Inflammatory macrophage treated with lipopolysaccharide for 1 hour (primary cell): ENCODE measurements around the gene GPX4.
A peak's percentile ranks its signal among the peaks of the same experiment; 100 is the strongest.
"Not testable (repeated sequence)": the region's sequence is repeated elsewhere in the genome, so short reads cannot be mapped to it uniquely, and the experiment has no call there.

Experiments used
- DNase-seq, 2 donors: peaks; one replicate each; pipeline ENCODE4 v3.0.0-alpha.2; 2020 to 2022

GPX4 gene

DNA sequence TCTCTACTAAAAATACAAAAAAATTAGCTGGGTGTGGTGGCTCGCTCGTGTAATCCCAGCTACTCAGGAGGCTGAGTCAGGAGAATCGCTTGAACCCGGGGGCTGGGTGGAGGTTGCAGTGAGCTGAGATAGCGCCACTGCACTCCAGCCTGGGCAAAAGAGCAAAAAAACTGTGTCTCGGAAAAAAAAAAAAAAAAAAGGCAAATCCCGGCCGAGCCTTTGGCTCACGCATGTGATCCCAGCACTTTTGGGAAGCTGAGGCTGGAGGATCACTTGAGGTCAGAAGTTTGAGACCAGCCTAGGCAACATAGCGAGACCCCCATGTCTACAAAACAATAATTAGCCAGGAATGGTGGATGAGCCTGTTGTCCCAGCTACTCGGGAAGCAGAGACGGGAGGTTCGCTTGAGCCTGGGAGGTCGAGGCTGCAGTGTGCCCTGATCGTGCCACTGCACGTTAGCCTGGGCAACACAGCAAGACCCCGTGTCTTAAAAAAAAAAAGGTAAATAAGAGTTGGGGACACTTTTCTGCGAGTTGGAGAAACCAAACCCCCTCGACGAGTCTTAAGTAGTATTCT lies 574 bp upstream of the GPX4 start:
- DNase-seq, result no peak

DNA sequence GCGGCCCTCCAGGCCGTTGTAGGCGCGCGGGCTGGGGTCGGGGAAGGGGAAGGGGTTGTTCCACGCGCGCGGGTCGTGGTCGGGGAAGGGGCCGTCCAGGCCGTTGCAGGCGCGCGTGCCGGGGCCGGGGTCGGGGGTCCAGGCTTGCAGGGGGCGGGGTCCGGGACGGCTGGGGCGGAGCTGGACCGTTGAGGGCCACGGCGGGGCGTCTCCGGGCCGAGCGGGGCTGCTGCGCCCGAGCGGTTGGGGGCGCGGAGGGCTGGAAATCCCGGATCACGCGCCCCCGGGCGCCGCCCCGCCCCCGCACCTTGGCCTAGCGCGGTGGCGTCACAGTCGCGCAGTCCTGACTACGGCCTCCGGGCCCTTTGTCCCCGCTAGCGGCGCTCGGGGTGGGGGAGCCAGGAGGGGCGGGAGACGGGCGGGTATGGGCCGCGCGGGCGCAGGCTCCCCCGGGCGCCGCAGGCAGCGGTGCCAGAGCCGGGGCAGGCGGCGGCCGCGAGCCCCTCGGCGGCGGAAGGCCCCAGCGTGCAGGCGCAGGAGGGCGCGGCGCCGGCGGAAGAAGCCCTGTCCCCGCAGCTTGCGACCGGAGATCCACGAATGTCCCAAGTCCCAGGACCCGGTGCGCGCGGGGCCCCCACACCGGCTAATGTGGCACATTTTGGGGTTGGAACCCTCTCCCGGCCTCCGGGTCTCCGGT lies 665 bp downstream of the GPX4 start:
- DNase-seq, result peak; percentile 89 to 90

DNA sequence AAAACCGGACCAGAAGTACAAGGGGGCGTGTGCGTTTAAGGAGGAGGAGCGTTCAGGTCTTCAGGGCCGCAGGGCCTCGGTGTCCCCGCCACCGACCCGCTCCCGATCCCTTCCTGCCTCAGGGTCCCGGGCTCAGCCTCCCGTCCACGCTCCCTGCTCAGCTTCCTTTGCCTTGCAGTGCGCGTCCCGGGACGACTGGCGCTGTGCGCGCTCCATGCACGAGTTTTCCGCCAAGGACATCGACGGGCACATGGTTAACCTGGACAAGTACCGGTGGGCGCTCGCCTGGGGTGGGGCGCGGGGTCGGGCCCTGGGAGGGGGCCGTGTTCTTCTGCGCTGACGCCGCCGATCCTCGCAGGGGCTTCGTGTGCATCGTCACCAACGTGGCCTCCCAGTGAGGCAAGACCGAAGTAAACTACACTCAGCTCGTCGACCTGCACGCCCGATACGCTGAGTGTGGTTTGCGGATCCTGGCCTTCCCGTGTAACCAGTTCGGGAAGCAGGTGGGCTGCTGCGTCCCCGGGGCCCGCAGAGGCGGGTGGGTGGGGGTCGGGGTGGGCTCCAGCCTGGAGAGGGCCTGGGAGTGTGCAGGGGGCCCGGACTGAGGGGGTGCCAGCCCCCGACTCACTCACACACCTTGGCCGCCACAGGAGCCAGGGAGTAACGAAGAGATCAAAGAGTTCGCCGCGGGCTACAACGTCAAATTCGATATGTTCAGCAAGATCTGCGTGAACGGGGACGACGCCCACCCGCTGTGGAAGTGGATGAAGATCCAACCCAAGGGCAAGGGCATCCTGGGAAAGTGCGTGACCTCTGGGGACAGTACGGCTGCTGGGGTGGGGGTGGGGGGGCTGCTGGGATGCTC lies 1.4 kb downstream of the GPX4 start:
- DNase-seq, result no peak

DNA sequence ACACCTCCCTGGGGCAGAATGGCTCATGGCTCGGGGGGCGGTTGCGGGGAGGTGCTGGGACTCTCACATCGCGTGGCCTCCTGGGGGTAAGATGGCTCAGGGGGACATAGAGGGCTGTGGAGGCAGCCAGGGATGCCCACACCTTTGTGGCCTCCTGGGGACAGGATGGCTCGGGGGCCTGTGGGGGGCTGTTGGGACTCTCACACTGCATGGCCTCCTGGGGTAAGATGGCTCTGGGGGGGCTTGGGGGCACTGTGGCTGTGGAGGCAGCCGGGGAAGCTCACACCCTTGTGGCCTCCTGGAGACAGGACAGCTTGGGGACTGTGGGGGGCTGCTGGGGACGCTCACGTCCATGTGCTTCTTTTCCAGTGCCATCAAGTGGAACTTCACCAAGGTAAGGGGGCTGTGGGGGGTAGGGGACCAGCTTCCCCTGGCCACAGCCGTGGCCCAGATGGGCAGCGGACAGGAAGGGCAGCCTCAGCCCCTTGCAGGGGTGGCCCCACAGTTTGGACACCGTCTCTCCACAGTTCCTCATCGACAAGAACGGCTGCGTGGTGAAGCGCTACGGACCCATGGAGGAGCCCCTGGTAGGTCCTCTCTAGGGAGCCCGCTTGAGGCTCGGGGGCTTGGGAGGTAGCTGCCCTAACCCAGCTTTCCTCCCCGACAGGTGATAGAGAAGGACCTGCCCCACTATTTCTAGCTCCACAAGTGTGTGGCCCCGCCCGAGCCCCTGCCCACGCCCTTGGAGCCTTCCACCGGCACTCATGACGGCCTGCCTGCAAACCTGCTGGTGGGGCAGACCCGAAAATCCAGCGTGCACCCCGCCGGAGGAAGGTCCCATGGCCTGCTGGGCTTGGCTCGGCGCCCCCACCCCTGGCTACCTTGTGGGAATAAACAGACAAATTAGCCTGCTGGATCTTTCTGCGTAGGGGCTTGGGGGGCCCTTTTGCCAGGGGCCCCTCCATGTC lies 2.4 kb downstream of the GPX4 start:
- no peak for DNase-seq

DNA sequence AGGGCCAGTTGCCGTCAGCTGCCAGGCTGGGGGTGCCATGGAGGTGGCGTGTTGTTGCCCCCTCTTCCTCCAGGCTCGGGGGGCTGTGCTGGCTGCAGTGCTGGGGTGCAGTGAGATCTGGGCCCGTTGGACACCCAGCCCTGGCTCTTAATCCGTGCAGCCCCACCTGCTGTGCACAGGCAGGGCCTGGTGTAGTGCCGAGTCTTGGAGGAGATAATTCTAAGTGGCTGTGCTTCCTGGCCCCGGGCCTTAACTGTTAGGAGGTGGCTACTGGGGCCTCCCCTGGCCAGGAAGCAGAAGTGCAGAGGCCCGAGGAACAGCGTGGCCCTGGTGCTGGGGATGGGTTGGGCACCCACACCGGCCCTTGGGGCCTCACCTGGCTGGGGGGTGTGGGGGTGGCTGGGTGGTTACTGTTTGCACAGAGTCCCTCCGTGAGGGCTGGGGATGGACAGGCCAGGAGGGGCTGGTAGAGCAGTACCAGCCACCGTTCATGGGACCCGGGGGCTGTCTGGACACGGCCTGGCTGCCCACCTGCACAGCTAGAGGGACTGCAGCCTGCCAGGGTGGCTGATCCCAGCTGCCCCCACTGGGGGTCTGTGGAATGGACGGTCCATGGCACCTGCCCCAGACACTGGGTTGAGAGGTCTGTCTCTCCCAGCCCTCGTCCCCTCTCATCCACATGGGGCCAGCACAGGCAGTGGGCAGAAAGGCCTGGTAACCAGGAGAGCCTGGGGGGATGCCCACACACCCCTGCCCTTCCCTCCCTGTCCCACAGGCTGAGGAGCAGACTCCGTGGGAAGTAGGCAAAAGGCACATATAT lies 3.3 kb downstream of the GPX4 start:
- no peak for DNase-seq

DNA sequence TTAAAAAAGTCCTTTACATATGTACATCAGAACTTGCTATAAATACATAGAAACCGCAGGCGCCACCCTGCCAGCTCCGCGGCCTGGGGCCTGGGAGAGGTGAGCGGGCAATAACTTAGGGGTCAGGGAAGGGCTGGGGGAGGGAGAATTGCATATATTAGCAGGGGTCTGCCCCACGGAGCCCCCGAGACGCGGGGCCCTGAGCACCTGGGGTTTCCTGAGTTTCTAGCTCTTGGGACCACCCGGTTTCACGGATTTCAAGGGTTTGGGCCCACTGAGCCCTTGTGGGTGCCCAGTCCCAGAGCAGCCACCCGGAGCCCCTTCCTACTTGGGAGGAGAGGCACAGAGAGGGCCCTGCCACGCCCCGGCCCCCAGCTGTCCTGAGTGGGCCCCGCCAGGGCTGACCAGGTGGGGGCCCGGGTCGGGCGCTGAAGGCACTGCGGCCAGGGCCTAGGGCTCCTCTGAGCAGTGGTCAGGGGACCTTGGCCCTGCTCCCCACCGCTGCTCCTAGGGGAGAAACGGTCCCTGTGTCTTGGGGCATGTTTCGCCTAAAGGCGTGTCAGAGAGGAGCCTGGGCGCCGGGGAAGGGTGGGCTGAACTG lies 4.0 kb downstream of the GPX4 start:
- DNase-seq, result no peak

DNA sequence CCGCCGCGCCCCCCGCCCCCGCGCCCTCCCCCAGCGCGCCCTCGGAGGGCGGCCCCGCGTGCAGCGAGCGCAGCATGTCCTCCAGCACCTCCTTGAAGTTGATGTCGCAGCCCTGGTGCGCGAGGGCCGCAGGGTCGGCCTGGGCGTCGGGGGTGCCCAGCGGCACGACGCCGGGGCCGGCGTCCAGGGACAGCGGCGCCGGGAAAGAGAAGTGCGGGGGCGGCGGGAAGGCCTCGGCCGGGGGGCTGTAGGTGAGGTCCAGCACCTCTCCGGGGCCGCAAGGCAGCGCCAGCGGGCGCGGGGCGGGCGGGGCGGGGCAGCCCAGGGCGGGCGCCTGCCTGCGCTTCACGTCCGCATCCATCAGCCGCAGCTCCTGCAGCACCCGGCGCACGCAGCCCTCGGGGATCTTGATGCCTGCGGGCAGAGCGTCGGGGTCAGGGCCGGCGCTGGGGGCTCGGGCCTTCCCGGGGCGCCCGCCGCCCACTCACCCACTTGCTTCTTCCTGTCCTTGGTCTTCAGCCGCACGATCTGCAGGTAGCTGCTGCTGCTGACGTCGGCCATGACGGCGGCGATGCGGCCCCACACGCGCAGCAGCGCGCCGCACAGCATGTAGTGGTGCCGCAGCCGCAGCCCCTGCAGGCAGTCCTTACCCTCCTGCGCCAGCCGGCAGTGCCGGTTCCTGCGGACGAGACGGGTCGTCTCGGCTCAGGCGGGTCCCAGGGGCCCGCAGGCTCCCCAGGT lies 4.7 kb downstream of the GPX4 start:
- no peak for DNase-seq

DNA sequence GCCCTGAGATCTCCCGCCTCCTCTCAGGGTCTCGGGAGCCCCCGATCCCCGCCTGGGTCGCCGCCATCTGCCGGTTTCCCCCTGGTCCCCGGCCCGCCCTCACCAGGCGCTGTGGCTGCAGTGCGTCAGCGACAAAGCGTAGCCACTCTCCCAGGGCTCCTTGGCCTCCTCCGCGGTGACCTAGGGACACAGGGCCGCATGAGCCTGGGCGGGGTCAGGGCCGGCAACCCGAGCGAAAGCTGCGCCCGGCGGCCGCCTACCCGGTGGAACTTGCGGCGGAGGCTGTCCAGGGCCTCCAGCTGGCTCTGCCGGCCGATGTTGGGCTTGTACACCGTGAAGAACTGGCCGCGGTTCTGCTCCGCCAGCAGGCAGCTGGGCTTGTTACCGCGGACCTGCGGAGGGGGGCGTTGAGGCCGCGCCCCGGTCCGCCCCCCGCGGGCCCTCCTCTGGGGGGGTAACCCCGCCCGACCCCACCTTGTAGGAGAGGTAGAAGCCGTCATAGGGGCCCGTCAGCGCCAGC lies 5.3 kb downstream of the GPX4 start:
- no peak for DNase-seq

DNA sequence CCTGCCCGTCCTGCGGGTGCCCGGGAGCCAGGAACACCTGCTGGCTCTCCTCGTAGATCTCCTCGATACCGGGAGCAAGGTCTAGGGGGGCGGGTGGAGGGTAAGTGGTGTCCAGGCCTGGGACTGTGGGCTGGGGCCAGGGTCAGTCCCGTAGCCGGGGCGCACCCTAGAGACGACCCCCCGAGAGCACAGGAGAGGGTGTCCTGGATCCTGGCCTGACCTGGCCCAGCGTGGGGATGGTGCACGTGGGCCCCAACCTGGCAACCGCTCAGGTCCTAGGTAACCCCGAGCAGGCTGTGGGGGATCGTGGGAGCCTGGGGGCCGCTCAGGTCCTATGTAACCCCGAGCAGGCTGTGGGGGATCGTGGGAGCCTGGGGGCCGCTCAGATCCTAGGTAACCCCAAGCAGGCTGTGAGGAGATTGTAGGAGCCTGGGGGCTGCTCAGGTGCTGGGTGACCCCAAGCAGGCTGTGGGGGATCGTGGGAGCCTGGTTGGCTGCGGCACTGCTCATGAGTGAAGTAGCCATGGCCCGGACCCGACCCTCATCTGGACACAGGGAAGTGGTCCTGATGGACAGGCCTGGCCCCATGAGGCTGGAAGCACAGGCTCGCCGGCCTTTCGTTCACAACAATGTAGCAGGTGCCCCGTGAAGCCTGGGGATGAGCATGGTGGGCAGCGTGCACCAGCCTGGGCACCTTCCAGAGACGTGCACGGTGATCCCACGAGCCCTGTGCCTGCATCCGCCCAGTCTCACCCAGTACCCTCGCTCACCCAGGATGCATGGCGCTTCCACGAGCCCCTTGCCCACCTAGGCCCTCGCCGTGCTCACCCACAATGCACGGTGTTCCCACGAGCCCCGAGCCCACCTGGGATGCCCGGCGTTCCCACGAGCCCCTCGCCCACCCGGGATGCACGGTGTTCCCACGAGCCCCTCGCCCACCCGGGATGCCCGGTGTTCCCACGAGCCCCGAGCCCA lies 6.2 kb downstream of the GPX4 start:
- no peak for DNase-seq

DNA sequence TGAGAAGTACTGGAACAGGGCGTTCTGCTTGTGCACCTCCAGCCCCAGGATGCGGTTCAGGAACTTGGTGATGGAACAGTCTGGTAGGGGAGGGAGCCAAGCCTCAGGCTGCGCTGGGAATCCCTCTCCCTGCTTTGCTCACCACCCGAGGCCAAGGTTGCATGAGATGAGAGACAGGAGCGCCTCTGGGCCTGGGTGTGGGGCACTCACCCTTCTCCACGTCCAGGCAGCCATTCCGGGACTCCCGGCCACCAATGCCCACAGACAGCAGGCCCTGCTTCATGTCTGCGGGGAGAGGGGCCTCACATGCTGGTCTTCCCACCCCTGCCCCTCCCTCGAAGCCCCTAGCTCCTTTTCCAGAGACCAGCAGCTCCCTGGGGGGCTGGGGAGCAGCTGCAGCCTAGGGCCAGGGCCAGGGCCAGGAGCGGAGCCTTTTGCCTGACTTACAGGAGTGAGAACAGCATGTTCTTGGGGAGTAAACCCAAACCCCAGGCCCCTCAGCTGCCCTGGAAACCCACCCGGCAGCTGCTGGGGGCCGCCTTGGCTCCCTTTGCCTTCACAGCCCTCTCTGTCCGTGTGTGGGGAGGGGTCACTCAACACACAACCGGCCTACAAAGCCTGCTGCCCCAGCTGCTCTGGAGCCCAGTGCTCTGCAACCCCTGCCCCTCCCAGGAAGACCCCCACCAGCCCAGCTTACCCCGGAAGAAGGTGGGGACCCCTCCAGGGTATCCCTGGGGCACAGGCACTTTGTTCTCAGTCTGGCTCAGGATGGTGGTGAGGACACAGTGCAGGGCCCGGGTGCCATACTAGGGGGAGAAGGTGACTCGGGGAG lies 7.2 kb downstream of the GPX4 start:
- DNase-seq, result no peak

DNA sequence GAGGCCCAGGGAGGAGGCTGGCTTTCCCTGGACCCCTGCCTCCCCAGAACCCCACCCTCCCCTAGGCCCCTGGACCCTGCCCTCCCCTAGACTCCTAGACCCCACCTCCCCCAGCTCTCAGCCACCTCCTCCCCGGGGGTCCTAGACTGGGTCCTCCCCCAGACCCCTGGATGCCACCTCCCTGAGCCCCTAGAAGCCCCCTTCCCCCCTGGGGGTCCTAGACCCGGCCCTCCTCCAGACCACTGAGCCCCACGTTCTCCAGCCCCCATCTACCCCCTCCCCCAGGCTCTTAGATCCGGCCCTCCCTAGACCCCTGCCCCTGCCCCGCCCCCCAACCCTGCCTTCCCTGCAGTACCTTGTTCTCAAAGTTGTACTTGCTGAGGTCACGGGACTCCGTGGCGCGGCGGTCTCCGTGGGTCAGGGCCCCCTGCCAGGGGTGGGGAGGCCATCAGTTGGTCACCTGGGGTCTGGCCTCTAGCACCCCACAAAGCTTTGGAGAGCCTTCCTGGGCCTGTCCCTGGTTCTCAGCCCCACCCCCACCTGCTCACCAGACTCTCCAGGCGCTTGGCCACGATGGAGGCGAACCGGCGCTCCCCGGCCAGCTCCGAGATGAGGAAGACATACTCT lies 8.0 kb downstream of the GPX4 start:
- no peak for DNase-seq

DNA sequence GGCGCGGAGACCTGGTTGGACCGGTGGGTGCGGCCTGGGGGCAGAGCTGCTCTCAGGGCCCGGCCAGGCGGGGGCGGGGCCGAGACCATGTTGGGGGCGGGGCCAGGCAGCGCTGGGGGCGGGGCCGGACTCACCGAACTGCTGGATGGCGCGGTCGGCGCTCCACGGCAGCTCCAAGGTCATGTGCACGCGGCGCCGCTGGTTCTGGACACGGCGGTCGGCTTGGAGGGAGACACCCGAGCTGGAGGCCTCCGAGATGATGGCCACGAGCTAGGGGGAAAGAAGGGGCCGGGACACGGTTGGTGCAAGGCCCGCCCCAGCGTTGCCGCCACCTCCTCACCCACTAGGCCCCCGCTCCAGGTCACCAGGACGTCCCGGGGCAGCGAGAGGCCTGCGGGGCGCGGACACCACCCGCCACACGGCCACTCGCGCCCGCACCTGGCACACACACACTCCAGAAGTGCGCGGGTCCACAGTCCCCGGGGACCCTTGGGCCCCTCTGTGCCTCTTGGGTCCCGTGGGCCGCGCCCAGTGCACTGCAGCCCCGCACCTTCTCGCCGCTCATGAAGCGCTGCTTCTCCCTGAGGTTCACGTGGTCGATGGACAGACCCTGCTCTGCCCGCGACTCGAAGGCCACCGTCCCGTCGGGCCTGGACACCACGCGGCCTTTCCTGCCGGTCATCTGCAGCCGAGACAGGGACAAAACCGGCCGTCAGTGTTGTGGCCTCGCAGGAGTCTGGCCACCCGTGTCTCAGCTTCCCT lies 8.7 kb downstream of the GPX4 start:
- DNase-seq, result no peak

DNA sequence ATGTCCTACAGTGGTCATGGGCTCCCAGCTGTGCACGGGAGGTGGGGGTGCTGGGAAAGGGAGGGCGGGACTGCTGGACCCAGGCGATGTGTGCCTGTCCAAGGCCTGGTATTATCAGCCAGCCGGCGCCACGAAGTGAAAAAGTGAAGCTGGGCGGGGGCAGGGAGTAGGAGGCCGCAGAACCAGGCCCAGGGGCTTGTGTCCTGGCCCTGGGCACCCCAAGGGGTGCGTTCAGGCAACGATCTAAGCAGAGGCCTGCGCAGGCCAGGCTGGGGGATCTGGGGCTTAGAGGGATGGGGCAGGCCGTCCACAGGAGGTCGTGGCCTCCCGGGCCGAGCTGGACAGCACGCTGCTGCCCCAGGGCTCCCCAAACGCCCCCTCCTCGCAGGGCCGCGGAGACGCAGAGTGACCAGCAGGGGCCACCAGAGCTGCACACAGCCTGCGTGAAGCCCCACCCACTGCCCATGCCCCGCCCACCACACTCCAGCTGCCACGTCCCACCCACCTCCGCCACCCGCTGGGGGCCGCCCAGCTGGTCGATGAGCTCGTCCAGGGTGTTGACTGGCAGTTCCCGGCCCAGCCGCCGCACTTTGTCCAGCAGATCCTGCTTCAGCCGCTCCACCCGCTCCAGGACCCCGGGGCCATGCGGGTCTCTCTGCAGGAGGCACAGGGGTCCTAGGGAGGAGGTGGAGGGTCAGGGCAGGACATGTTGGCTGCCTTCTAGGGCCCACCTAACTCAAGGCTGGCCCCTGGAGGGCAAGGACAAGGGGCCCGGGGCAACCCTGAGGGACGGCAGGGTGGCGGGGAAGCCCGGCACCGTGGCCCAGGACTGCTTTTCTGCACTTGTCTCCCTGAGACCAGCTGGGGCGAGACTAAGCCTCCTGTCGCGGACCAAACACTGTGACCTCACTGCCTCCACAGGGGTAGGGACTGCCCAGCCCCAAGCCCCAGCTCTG lies 9.5 kb downstream of the GPX4 start:
- DNase-seq, result peak; percentile 91 to 93

DNA sequence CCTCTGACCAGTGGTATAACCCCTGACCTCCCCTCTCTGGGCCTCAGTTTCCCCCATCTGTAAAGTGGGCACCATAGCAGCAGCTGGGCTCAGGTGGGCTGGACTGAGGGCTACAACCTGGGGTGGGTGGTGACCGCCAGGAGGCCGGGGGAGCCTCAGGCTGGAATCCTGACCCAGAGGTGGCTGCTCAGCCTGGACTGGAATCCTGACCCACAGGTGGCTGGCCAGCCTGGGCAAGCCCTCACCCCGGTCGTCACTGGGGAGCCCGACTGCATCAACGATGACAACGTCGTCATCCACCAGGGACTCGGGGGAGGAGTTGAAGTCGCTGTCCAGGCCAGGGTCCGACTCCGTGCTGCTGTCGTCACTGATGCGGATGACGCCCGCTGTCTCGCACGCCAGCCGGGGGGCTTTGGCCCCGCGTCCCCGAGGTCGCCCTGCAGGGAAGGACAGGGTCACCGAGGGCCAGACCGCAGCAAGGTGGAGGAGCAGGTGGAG lies 10.2 kb downstream of the GPX4 start:
- no peak for DNase-seq

DNA sequence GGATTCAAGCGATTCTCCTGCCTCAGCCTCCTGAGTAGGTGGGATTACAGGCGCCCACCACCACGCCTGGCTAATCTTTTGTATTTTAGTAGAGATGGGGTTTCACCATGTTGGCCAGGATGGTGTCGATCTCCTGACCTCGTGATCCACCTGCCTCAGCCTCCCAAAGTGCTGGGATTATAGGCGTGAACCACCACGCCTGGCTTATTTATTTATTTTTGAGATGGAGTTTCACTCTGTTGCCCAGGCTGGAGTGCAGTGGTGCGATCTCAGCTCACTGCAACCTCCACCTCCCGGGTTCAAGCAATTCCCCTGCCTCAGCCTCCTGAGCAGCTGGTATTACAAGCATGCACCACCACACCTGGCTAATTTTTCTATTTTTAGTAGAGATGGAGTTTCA lies 10.9 kb downstream of the GPX4 start:
- not testable (repeated sequence) for DNase-seq
